DLD1 (cell line): Measurements from ENCODE around the gene DTNB.

ENCODE experiments used
- in situ Hi-C: cut with HindIII; loops from 2 replicates; pipeline ENCODE4 v1.10.0; 2017; ENCODE audit warnings: low sequenced_read_pairs

Gene DTNB

DNA sequence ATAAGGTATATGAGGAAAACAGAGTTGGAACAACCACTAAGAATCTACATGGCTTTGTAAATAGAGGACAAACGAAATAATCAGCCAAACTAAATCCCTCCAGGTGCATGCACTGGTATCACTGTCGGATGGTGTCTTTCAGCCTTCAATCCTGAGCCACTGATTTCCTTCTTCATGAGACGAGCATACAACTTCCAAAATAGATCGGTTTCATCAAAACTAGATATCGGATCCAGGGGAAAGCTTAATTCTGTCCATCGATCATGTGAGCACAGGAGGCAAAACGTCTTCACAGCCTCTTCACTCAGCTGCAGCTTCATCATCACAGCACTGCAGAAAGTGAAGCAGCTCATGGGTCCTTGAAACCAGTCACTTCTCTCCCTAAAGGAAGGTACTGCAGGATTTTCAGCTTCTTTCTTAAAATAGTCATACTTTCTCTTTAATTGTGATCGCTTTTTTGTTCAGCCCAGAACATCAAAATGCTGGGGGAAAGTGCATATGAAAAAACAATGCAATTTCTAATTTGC, 80.5 kb downstream of the DTNB start:
- in situ Hi-C loops: no loop called here

- in situ Hi-C loops: no loop called here
These were observed 82.4 kb downstream of the DTNB start for GRCh38 chr2:25590921-25591505.

DNA sequence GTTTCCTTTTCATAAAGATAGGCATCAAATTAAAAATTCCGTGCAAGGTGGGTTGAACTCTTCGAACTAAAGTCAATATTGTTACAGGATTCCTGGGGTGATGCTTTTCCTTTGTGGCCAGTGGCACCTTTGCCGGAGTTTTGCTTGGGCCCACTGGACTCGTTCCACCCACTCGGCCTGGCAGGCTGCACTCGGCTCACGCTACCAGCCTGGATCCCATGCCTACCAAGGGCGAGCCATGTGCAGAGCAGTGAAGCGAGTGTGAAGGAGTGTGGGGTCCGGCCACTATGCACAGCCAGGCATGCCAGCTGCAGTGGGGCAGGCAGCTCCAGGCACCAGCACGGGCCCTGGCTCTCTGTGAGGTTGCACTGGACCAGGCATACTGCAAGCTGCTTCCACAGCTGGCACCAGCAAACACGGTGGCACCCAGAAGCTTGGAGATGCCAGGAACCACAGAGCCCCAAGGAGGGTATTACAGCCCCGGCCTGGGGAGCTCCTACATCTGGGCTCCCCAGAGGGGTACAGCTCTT, 83.6 kb downstream of the DTNB start:
- in situ Hi-C loops: no loop called here

DNA sequence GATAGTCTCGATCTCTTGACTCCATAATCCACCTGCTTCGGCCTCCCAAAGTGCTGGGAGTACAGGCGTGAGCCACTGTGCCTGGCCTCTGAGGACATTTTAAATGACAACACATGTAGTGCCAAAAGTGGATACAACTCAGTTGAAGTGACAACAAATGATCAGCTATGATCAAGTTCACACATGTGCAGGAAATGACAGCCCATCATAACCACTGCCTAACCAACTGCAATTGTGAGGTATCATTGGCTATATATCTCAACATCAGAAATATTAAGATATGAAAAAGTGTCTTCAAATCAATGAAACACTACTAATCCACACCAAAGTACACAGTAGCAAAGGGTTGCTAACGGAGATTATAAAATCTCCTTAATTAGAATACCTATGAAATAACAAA, 84.8 kb downstream of the DTNB start:
- in situ Hi-C loops: no loop called here

- in situ Hi-C loops: no loop called here
These were observed 86.0 kb downstream of the DTNB start for GRCh38 chr2:25587361-25587760.

- in situ Hi-C loops: no loop called here
These were observed 86.6 kb downstream of the DTNB start for GRCh38 chr2:25586726-25587144.

DNA sequence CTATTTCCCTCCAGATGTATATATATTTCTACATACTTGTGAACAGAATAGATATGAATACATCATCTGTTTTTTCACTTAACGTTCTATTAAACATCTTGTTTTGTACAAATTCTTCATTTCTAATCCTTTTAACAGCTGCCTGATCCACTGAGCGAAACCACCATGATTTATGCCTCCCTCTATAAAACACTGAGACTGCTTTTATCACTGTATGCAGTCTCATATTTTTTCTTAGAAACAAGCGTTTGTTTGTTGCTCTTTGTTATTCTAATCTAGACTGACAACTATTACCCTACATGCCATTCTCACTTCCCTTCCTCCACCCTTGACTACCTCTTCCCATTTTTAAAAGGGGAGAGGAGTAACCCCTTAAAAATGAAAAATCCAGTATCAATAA, 88.2 kb downstream of the DTNB start:
- in situ Hi-C loops: no loop called here

DNA sequence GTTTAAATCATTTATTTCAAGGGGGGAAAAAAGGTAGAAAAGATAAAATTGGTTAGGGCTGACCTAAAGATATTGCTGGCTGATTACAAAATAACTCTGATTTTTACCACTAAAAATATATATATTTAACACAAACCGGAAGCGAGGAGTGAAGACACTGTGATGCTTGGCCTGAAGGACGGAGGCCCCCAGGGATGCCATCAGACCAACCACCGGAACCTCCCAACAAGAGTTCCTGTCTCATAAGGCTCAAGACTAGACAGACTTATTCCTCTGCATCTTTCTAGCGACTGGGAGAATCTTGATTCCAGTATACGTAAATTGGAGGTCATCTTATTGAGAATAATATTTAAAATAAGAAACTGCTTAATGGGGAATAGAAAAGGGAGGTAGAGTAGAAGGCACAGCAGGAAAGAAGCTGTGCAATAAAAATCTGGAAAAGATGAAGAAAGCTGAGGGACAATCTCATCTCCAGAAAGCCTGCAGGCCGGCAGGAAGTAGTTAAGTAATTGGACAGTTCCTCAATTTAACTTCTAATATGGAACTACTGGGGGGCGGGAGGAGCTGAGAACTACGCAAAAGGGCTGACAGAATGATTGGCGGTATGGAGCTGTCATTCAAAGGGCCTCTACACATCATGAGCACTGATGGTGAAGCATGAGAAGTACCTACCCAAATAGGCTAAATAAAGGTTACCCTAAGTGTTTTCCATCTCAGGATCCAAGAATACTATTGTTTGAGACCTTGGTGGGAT, 91.1 kb downstream of the DTNB start:
- in situ Hi-C loops: no loop called here

DNA sequence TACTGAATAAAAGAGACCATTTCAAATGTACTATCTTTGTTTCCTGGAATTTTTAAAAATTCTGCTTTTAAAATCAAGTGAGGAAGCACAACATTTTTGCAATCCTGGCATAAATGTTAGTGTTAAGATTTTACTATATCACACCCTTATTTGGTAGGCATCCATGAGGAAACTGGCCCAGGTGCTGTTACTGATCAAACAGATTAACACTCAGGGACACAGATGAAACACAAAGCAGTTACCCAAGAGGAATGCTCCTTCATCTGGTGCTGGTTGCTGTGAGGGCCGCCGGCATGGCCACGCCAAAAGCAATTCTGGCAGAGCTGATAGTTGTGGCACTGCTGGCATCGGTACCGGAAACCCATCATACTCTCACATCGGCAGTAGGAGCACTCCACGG, 96.8 kb downstream of the DTNB start:
- in situ Hi-C loops: no loop called here

DNA sequence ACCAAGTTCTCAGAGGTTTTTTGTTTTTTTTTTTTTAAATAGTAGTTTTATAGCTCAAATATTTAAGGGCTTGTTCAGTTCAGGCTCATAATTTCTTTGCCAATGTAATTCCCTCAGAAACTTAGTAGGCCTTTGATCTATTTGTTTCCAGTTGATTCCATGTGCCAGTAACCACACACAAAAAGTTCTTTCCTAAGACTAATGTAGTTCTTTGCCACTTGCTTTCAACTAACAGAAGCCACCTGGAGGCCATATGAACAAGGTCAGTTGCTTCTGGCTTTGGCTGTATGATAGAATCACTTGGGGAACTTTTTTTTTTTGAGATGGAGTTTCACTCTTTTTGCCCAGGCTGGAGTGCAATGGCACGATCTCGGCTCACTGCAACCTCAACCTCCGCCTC, 100.7 kb downstream of the DTNB start:
- in situ Hi-C loops: no loop called here

- in situ Hi-C loops: no loop called here
These were observed 103.1 kb downstream of the DTNB start for GRCh38 chr2:25570161-25570845.

- in situ Hi-C loops: no loop called here
These were observed 106.0 kb downstream of the DTNB start for GRCh38 chr2:25567406-25567805.

DNA sequence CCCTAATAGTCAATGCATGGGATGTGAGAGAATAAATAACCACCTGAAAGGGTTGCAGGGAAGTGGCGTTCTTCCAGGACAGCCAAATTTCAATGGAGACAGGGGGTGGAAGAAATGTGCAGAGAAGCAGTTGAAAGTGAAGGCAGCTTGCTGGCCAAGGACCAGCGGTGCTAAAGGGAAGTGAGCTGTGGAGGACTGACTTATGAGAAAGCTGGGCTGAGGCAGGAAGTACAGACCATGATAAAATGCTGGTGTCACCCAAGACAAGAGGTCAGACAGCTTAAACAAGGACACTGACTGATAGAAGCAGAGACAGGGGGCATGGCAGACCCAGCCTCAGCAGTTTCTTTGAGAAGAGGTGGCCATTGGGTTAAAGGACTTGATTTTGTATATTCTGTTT, 106.7 kb downstream of the DTNB start:
- in situ Hi-C loops: no loop called here

DNA sequence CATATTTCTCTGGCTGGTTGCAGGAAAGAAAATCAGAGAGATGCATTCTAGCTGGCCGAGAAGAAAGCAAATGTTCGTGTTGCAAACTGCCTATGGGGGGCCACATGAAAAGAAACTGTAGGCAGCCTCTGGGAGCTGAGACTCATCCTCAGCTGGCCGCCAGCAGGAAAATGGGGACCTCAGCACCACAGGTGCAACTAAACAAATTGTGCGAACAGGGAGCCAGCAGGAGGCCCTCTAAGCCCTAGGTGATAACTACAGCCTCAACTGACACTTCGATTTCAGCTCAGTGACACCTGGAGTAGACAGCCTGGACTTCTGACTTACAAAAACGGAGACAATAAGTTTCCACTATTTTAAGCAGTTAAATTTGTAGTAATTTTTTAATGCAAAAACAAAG, 107.3 kb downstream of the DTNB start:
- in situ Hi-C loops: no loop called here

DNA sequence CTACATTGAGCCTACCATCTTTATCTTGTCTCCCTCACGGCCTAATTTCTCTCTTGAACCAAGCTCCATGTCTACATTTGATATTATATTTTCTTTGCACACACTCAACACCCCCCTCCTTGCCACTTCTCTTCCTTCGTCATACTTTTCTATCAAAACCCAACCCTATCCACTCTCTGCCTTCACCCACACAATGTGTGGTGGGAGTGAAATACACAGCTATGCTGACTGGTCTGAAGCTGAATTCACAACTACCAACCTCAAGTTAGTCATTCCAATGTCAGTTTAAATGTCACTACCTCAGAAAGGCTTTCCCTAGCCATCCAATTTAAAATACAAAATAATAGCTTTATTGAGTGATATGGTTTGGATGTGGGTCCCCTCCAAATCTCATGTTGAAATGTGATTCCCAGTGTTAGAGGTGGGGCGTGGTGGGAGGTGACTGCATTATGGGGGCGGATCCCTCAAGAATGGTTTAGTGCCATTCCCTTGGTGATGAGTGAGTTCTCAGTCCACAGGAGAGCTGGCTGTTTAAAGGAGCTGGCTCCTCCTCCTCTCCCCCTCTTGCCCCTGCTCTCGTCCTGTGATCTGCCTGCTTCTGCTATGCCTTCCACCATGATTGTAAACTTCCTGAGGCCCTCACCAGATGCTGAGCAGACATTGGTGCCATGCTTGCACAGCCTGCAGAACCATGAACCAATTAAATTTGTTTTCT, 112.1 kb downstream of the DTNB start:
- in situ Hi-C loops: no loop called here

DNA sequence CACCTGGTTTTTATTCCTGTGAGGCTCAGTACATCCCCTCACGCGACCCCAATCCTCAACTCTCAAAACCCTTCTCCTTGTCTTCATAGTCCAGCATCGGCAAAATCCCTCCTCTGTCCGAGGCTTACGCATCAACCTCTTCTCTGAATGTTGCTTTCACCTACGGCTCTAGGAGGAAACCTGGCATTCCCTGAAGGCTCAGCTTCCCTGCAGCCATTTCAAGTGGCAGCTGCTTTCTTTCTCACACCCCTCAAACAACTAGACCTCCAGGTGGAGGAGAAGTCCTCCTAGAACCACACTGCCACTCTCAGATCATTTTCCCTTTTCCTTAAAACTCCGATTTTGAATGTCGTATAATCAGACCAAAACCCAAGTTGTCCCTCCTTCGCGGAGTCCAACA, 114.2 kb downstream of the DTNB start:
- in situ Hi-C loops: no loop called here

DNA sequence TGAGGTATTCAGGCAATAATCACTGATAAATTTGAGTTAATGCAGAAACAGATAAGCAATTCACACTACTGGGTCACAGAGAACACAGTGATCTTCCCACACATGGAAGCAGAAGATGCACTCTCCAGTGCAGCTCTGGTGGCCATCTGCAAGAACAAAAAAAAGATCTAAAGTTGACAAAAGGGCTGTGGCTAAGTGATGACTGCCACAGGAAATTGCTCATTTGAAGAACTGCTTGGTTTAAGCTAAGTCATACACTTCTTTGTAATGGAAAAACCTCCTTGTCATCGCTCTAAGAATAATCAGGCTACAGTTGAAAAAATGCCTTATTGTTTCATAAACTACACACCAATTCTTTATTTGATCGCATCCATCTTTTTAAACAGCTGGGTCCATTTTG, 115.1 kb downstream of the DTNB start:
- in situ Hi-C loops: no loop called here

GRCh38 chr2:25557179-25558036, 116.0 kb downstream of the DTNB start:
- in situ Hi-C loops: no loop called here

DNA sequence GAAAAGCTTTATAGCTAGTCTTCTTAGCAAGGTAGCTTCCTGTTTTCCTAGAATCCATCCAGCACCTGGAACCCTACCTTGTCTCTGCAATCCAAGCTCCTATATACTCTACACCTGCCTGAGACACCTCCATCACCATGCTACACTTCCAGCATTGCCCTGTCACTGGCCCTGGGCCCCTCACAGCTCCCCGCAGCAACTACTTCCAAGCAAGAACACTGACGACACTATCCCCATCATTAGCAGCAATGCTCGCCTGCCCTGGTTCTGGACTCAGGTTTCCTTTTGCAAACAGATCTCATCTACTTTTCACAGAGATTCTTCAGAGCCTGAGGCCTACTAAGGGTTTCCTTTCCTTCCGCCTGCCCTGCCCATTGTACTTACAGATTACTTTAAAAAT, 121.1 kb downstream of the DTNB start:
- in situ Hi-C loops: no loop called here

- in situ Hi-C loops: no loop called here
These were observed 122.1 kb downstream of the DTNB start for GRCh38 chr2:25551316-25551715.
